Adipocyte (in vitro differentiated cells): ENCODE results near the gene FBXL16.
A peak's percentile ranks its signal among the peaks of the same experiment; 100 is the strongest.

Experiments
- DNase-seq: peaks from one replicate; pipeline ENCODE4 v3.0.0-alpha.2; 2015; ENCODE audit warnings: low read depth
- H3K27me3 ChIP-seq: replicated peaks from 2 replicates; pipeline ENCODE4 v1.7.0; 2013; ENCODE audit warnings: mild to moderate bottlenecking, low read length, moderate library complexity; ENCODE audit not compliant: control insufficient read depth, insufficient read depth
- H3K36me3 ChIP-seq: 2 replicates; pipeline ENCODE4 v1.7.0; 2013; ENCODE audit warnings: low read length, mild to moderate bottlenecking, moderate library complexity; ENCODE audit not compliant: control insufficient read depth, insufficient read depth, severe bottlenecking
- H3K4me1 ChIP-seq: 2 replicates; pipeline ENCODE4 v1.7.0; 2013; ENCODE audit warnings: mild to moderate bottlenecking, low read length, moderate library complexity; ENCODE audit not compliant: control insufficient read depth, insufficient read depth
- H3K4me3 ChIP-seq: 2 replicates; pipeline ENCODE4 v1.7.0; 2013; ENCODE audit warnings: mild to moderate bottlenecking, low read length, moderate library complexity
- H3K9ac ChIP-seq: 2 replicates; pipeline ENCODE4 v1.7.0; 2013; ENCODE audit warnings: mild to moderate bottlenecking, low read length, moderate library complexity
- H3K9me3 ChIP-seq: 2 replicates; pipeline ENCODE4 v1.7.0; 2013; ENCODE audit warnings: mild to moderate bottlenecking, low read length, moderate library complexity; ENCODE audit not compliant: control insufficient read depth

The FBXL16 gene

DNA sequence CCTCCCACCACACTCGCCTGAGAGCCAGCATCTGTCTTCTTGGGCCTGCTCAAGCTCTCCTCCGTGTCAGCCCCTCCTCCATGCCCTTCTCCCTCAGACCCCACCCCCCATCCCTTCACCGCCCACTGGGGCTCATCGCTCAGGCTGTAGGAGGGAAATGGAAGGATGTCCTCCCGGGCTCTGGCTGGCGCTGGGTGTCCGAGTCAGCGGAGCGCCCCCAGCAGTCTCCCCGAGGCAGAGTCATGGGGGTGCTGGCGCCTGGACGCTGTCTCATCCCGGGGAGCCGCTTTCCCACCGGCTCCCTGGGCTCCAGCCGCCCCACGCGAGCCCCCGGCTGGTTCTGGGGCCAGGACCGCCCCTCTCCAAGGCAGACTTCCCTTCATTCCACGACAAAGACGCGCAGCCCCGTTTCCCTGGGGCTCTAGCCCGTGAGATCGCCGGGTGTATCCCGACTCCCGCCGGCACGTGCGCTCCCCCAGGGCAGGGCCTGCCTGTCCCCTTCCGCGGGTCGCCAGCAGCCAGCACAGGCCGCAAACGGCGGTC, 14.9 kb upstream of the FBXL16 start:
- no peaks in the 10 kb centered on the region for H3K36me3 ChIP-seq
- peak overlapping the region; percentile 89 for H3K4me3 ChIP-seq
- no peaks in the 10 kb centered on the region for H3K27me3 ChIP-seq
- no peaks in the 10 kb centered on the region for H3K9me3 ChIP-seq
- H3K9ac ChIP-seq, result peak overlapping the region; percentile 97
- H3K4me1 ChIP-seq, result peaks cover 21% of the 10 kb centered on the region
- peak; percentile 76 for DNase-seq

- Histone ChIP-seq H3K4me3 (peak overlapping the region; percentile 89), H3K36me3 (no peaks in the 10 kb centered on the region), H3K4me1 (peaks cover 21% of the 10 kb centered on the region), H3K9me3 (no peaks in the 10 kb centered on the region), H3K27me3 (no peaks in the 10 kb centered on the region), H3K9ac (peak overlapping the region; percentile 97)
- DNase-seq, result no peak
These were observed 14.3 kb upstream of the FBXL16 start for GRCh38 chr16:719815-720446.

- no peak overlapping the region for H3K4me3 ChIP-seq
- no peaks in the 10 kb centered on the region for H3K9me3 ChIP-seq
- H3K27me3 ChIP-seq, result no peaks in the 10 kb centered on the region
- H3K36me3 ChIP-seq, result no peaks in the 10 kb centered on the region
- no peak overlapping the region for H3K9ac ChIP-seq
- peaks cover 26% of the 10 kb centered on the region for H3K4me1 ChIP-seq
- no peak for DNase-seq
These were observed 13.3 kb upstream of the FBXL16 start for GRCh38 chr16:718922-719321.

- Histone ChIP-seq H3K9me3 (no peaks in the 10 kb centered on the region), H3K4me3 (no peak overlapping the region), H3K36me3 (no peaks in the 10 kb centered on the region), H3K4me1 (peaks cover 26% of the 10 kb centered on the region), H3K9ac (no peak overlapping the region), H3K27me3 (no peaks in the 10 kb centered on the region)
- DNase-seq, result no peak
These were observed 12.8 kb upstream of the FBXL16 start for GRCh38 chr16:718389-718788.

GRCh38 chr16:717450-718245, 12.0 kb upstream of the FBXL16 start:
- no peaks in the 10 kb centered on the region for H3K9me3 ChIP-seq
- H3K27me3 ChIP-seq, result no peaks in the 10 kb centered on the region
- H3K9ac ChIP-seq, result no peak overlapping the region
- H3K4me3 ChIP-seq, result no peak overlapping the region
- no peak for DNase-seq
- no peaks in the 10 kb centered on the region for H3K36me3 ChIP-seq
- H3K4me1 ChIP-seq, result peaks cover 27% of the 10 kb centered on the region

DNA sequence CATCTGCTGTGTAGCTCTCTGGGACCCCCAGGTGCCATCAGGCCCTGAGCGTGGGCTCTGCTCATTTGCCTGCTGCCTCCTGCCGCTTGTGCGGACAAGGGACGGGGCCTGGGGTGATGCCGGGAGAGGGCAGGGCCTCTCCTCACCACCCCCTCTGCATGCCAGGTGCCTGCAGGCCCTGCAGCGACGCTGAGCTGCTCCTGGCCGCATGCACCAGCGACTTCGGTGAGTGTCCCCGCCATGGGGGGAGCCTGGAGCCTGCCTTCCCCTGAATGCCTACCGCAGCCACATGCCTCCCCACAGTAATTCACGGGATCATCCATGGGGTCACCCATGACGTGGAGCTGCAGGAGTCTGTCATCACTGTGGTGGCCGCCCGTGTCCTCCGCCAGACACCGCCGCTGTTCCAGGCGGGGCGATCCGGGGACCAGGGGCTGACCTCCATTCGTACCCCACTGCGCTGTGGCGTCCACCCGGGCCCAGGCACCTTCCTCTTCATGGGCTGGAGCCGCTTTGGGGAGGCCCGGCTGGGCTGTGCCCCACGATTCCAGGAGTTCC, 11.2 kb upstream of the FBXL16 start:
- Histone ChIP-seq H3K27me3 (no peaks in the 10 kb centered on the region), H3K36me3 (no peaks in the 10 kb centered on the region), H3K9me3 (no peaks in the 10 kb centered on the region), H3K4me3 (peak overlapping the region; percentile 80), H3K9ac (peak overlapping the region; percentile 82), H3K4me1 (peaks cover 34% of the 10 kb centered on the region)
- DNase-seq, result no peak

DNA sequence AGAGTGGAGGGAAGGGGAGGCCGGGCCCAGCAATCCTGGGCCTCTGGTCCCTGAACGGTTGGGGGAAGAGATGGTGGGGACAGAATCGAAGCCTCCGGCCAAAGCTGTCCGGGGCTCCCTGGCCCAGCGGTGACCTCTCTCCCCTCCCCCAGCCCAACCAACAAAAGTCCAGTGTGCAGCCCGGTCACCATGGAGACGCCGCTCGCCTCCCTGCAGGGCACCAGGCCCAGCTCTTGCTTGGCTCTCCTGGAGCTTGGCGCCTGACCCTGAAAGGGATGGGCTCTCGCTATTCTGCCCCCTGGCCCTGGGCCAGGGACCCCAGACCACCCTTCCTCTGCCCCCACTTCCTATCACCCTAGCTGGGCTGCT, 10.6 kb upstream of the FBXL16 start:
- Histone ChIP-seq H3K4me3 (peak overlapping the region; percentile 80), H3K4me1 (peaks cover 30% of the 10 kb centered on the region), H3K9me3 (no peaks in the 10 kb centered on the region), H3K9ac (peak overlapping the region; percentile 82), H3K27me3 (peaks cover 4% of the 10 kb centered on the region), H3K36me3 (no peaks in the 10 kb centered on the region)
- DNase-seq, result peak; percentile 31

- peak overlapping the region; percentile 82 for H3K9ac ChIP-seq
- H3K4me3 ChIP-seq, result peak overlapping the region; percentile 80
- H3K27me3 ChIP-seq, result peaks cover 7% of the 10 kb centered on the region
- H3K9me3 ChIP-seq, result no peaks in the 10 kb centered on the region
- H3K4me1 ChIP-seq, result peaks cover 30% of the 10 kb centered on the region
- no peaks in the 10 kb centered on the region for H3K36me3 ChIP-seq
- DNase-seq, result peak; percentile 61
These were observed 10.0 kb upstream of the FBXL16 start for GRCh38 chr16:715477-716199.

GRCh38 chr16:714558-715476, 9.2 kb upstream of the FBXL16 start, which contains the start of gene METRN:
TSS of gene METRN (plus strand) at chr16:715118. CDS start at chr16:715290, 172 bp downstream.
- no peaks in the 10 kb centered on the region for H3K9me3 ChIP-seq
- peak within 1 kb of the TSS; percentile 80 for H3K4me3 ChIP-seq

DNA sequence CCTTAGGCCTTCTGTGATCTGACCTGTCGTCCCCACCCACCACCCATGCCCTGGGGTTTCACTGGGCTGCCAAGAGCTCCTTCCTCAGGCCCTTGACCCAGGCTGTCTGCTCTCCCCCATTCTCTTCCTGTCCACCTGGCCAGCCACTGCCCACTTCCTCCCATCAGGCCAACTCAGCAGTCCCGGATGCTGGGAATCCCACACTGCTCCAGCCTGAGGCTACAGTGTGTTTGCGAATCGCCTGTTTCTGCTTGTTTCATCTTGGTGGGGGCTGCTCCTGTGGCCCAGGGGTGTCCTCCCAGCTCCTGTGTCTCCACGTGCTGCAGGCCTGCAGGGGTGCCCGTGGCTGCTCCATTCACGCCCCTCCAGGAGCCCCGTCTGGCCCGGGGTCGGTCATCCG, 8.5 kb upstream of the FBXL16 start:
- peaks cover 21% of the 10 kb centered on the region for H3K27me3 ChIP-seq
- no peak for DNase-seq
- no peaks in the 10 kb centered on the region for H3K36me3 ChIP-seq
- H3K9ac ChIP-seq, result peak overlapping the region; percentile 42
- H3K4me3 ChIP-seq, result no peak overlapping the region
- H3K9me3 ChIP-seq, result no peaks in the 10 kb centered on the region
- H3K4me1 ChIP-seq, result peaks cover 29% of the 10 kb centered on the region

More at GRCh38 chr16:714558-715476, 9.2 kb upstream of the FBXL16 start, which contains the start of gene METRN:
- Histone ChIP-seq H3K27me3 (peaks cover 14% of the 10 kb centered on the region), H3K9ac (peak within 1 kb of the TSS; percentile 82), H3K36me3 (no peaks in the 10 kb centered on the region), H3K4me1 (peaks cover 28% of the 10 kb centered on the region)
- peak; percentile 98 for DNase-seq
